ENCODE data around the gene R3HDM2. TPM values are rescaled to one million over a fixed set of nuclear protein-coding genes. Genes with fewer than 3 reads are reported as not detected.

R3HDM2 gene
- total RNA-seq, 4 donors from 2014 or later = 31.0 to 51.9 (median 41.6) TPM

DNA sequence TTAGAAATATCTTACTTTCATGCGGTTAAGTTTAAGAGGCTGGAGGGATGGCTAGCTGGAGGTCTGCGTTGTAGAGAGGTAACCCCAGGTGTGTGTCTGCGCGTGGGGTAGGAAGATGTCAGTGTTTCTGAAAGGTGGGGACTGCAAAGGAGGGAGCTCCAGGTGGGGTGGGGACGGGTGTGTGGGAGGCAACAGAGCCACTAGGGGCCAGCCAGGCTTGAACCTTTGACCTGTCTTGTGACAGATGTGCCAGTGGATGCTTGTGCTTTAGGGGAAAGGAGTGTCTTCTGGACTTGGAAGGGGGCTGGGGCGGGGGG lies 29.6 kb upstream of the R3HDM2 start:
- no peaks in the 10 kb centered on the region for H3K9me3 ChIP-seq
- peak overlapping the region; percentile 62 to 84 (median 80) for H3K4me3 ChIP-seq
- H3K27ac ChIP-seq = peak overlapping the region; percentile 81 to 92 (median 86)
- peaks cover 0 to 1% of the 10 kb centered on the region in 2 donors for H3K27me3 ChIP-seq
- peaks cover 0 to 44% (median 23%) of the 10 kb centered on the region in 4 donors for H3K4me1 ChIP-seq
- 0 to 1% methylated on average over 6 of the region's 6 CpGs for WGBS, 2 donors
- no peak for DNase-seq (ENCODE audit: low spot score in 2 of 2)
- TF ChIP-seq EP300 (IDR thresholded peaks at IDR 0.05) (no peak), CTCF (IDR thresholded peaks at IDR 0.05) (no peak), POLR2A (IDR thresholded peaks at IDR 0.05) (no peak)
- peaks cover 0 to 8% (median 0%) of the 10 kb centered on the region in 3 donors for H3K36me3 ChIP-seq

GRCh38 chr12:57459750-57460467 lies 29.1 kb upstream of the R3HDM2 start, which contains the start of gene GLI1:
Gene GLI1, plus strand, starts transcription at chr12:57459785. Its CDS starts 3,907 bp downstream, at chr12:57463692.
- H3K27me3 ChIP-seq = peaks cover 0 to 6% of the 10 kb centered on the region in 2 donors
- H3K27ac ChIP-seq = peak within 1 kb of the TSS; percentile 81 to 92 (median 86)
- H3K4me1 ChIP-seq = peaks cover 0 to 45% (median 23%) of the 10 kb centered on the region in 4 donors
- 1% methylated on average over 20 to 36 of the region's 36 CpGs for WGBS, 2 donors
- H3K36me3 ChIP-seq = peaks cover 0 to 3% (median 0%) of the 10 kb centered on the region in 3 donors
- TF ChIP-seq EP300 (IDR thresholded peaks at IDR 0.05) = no peak
- no peaks in the 10 kb centered on the region for H3K9me3 ChIP-seq
- peak in 1 of 2 donors; percentile 41 for DNase-seq (ENCODE audit: low spot score in 2 of 2)
- H3K4me3 ChIP-seq = peak within 1 kb of the TSS; percentile 62 to 84 (median 80)

DNA sequence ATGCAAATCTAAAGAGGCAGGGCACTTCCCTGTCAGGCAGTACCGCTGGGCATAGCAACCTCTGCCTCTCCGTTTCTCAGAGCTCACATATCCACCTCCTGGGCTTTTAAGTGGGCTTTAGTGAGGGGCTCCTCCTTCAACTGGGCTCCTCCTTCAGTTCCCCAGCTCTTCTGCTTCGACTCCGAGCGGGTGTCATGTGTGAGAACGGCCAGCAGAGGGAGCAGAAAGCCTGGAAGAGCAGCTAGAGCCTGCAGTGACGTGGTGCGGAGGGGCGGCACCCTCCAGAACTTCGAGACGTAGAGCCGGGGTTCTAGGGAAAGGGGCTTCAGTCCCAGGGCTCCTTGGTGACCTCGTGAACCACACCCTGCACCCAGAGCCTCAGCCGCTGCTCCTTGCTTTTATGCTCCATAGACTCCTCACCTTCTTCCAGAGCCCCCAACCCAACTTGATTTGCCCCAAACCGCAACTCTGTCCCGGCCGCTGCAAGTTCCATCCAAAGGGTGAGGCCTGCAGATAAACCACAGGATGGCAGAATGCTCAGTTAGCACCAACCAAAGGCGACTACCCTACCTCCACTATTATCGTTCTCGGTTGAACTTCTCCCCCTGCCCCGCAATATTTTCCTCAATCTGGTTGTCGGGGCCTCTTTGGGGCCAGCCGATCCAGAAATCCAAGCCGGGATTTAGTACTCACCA lies 28.4 kb upstream of the R3HDM2 start:
- TF ChIP-seq CTCF (IDR thresholded peaks at IDR 0.05) (peak; percentile 95 to 98 (median 98)), EP300 (IDR thresholded peaks at IDR 0.05) (peak in 1 of 2 donors; percentile 57), POLR2A (IDR thresholded peaks at IDR 0.05) (peak in 1 of 2 donors; percentile 31)
- DNase-seq (ENCODE audit: low spot score in 2 of 2) = peak; percentile 90 to 97
- H3K27ac ChIP-seq = peak overlapping the region; percentile 60 to 92 (median 86)
- no peaks in the 10 kb centered on the region for H3K36me3 ChIP-seq
- H3K4me3 ChIP-seq = peak overlapping the region; percentile 62 to 84 (median 80)
- H3K9me3 ChIP-seq = no peaks in the 10 kb centered on the region
- 0% methylated on average over 24 of the region's 24 CpGs for WGBS, 2 donors
- peaks cover 0 to 45% (median 23%) of the 10 kb centered on the region in 4 donors for H3K4me1 ChIP-seq
- H3K27me3 ChIP-seq = peaks cover 0 to 6% of the 10 kb centered on the region in 2 donors

- no peak for DNase-seq (ENCODE audit: low spot score in 2 of 2)
- 18% methylated on average over 3 of the region's 3 CpGs for WGBS, 2 donors
- H3K4me1 ChIP-seq = peaks cover 0 to 45% (median 23%) of the 10 kb centered on the region in 4 donors
- peak overlapping the region; percentile 62 to 84 (median 80) for H3K4me3 ChIP-seq
- peaks cover 0 to 6% of the 10 kb centered on the region in 2 donors for H3K27me3 ChIP-seq
- no peak for TF ChIP-seq CTCF (IDR thresholded peaks at IDR 0.05)
- TF ChIP-seq EP300 (IDR thresholded peaks at IDR 0.05) = no peak
- no peaks in the 10 kb centered on the region for H3K9me3 ChIP-seq
- peak overlapping the region; percentile 60 to 92 (median 86) for H3K27ac ChIP-seq
- H3K36me3 ChIP-seq = no peaks in the 10 kb centered on the region
These were observed 27.8 kb upstream of the R3HDM2 start for GRCh38 chr12:57458665-57459054.

GRCh38 chr12:57456737-57457490 lies 26.1 kb upstream of the R3HDM2 start:
- H3K27me3 ChIP-seq = peaks cover 0 to 6% of the 10 kb centered on the region in 2 donors
- WGBS, 2 donors = 92 to 96% methylated on average over 6 of the region's 6 CpGs
- no peak for TF ChIP-seq EP300 (IDR thresholded peaks at IDR 0.05)
- TF ChIP-seq CTCF (IDR thresholded peaks at IDR 0.05) = no peak
- no peak for TF ChIP-seq POLR2A (IDR thresholded peaks at IDR 0.05)

More at GRCh38 chr12:57456737-57457490, 26.1 kb upstream of the R3HDM2 start:
- H3K4me3 ChIP-seq = no peak overlapping the region
- H3K27ac ChIP-seq = peak overlapping the region in 1 of 4 donors; percentile 7
- no peaks in the 10 kb centered on the region for H3K9me3 ChIP-seq
- no peaks in the 10 kb centered on the region for H3K36me3 ChIP-seq
- peaks cover 0 to 38% (median 23%) of the 10 kb centered on the region in 4 donors for H3K4me1 ChIP-seq
- DNase-seq (ENCODE audit: low spot score in 2 of 2) = no peak
